Measurements from ENCODE around the gene SPRR2D.

- no peak for TF ChIP-seq CTCF (IDR thresholded peaks at IDR 0.05)
- TF ChIP-seq EZH2 (IDR thresholded peaks at IDR 0.05; ENCODE audit: borderline replicate concordance, insufficient read depth, low read depth, low read length, poor library complexity, severe bottlenecking) = no peak
Observed at GRCh38 chr1:153030895-153031294, 10.0 kb downstream of the SPRR2D start, which contains the start of gene SPRR1B.

All from B cell (primary cell).